CD4-positive, alpha-beta T cell treated with Interleukin-17A for 1 hour (primary cell): ENCODE results near the gene SUSD5.
A peak's percentile ranks its signal among the peaks of the same experiment; 100 is the strongest.
"Not testable (repeated sequence)": the region's sequence is repeated elsewhere in the genome, so short reads cannot be mapped to it uniquely, and the experiment has no call there.

ENCODE experiments used
- DNase-seq: peaks from one replicate; pipeline ENCODE4 v3.0.0-alpha.2; 2020

SUSD5 gene

DNA sequence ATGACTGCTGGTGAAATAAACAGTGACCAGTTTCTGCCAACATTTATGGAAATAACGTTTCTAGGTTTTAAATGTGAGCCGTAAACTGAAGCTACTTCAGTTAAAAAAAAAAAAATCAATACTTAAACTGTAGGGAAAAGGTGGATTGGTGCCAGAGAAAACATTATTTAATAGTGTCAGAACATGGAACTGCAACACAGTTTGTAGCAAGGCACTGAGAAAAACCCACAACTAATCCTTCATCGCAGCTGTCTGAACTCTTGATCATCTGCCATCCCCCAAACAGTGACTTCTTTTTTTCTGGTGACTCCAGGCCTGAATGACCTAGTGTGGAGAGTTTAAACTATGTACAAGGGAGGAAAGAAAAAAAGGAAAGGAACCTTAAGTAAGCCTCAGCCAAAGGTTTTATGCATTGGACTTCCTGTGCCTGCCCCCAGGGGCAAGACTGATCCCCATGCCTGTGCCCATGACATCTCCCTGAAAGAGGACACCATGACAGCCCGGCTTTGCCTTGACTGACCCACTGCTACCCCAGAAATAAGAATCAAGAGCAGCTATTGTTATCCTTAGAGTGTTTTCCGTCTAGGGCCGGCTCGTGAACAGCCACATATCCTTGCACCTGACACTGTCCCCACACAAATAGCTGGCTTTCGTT is 71.7 kb downstream of the SUSD5 start:
- no peak for DNase-seq

DNA sequence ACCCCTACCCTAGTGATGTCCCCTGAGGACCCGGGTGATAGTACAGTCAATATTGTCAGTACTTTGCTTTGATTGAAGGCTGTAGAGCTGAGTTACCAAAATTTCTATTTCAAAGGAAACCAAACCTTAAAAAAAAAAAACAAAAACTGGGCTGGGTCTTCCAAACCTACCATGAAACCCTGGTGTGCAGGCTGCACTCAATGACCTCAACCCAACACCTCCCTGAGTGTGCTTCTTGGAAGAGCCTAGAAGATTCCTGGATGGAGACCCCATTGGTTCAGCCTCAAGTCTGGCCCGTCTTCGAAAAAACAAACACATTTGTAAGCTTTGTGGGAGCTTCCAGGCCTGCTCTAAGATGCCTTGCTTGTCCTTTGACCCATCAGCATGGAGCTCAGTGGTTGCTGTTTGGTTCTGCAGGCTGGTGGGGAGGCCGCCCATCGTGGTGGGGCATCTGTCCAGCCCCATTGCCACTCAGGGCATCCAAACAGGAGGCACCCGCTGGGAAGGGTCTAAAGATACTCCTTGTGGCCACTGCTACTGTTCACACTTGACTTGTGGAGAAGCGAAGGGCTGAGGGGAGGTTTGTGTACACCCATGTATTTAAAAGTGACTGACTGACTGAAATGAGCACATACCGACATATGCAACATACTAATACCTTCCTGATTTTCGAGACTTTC is 72.6 kb downstream of the SUSD5 start:
- no peak for DNase-seq

DNA sequence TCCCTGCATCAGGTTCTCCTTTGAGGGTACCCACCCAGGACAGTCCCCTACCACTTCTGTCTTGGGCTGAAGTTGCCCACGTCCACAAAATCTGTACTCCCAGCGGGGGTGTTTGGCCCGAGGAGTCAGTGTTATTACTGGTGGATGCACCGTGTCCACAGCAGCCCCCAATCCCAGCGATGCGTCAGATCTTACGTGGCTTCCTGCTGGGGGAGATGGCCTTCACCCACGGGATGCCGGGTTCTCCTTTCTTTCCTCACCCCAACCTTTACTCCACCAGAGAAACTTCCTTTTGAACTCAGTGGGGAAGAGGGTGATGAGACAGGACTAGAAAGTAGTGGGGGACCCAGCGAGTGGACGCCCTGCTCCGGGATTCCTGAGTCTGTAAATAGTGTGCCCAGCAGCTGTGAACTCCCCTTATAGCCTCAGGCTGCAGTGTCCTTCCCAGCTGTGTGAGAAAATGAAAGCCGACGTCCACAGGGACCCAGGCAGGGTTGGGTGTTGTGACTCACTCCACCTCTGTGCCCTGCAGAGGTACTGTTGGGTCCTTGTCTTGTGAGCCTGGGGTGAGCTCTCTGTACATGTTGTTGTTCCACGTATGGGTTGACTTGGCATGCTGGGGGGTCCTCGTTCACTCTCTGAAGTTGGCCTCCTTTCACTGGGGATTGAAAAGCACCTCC is 73.2 kb downstream of the SUSD5 start:
- DNase-seq, result no peak

DNA sequence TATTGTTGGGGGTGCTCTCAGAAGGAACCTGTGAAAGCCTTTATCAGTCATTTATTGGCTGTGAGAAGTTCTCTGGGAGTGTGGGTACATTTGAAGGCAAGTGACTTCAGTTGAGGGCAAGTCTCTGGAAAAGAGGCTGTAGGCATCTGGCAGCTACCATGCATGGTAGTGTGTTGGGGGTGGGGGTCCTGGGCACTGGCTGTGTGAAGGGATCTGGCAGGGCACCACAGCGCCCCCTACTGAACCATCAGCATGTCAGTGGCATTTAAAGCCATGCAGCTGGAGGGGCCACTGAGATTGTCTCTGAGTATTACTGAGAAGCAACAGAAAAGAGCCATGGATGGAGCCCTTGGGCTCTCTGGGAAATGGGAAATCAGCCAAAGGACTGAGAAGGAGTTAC is 74.2 kb downstream of the SUSD5 start:
- DNase-seq, result peak; percentile 21

DNA sequence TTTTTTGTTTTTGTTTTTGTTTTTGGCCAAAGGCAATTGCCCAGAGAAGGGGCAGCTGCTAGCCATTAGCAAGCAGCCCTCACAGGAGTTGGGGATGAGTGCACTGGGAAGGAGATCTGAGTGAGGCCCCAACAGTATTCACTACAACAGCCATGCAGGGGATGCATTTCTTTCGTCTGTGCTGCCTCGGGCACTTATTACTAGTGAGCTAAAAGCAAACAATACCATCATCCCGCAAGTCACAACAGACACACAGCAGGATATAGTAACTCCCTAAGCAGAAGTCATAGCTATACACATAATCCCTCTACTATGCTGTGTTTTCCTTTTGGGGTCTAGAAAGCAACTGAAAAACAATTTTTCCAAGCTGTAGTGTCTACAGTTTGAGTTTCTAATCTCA is 77.6 kb downstream of the SUSD5 start:
- DNase-seq, result no peak

DNA sequence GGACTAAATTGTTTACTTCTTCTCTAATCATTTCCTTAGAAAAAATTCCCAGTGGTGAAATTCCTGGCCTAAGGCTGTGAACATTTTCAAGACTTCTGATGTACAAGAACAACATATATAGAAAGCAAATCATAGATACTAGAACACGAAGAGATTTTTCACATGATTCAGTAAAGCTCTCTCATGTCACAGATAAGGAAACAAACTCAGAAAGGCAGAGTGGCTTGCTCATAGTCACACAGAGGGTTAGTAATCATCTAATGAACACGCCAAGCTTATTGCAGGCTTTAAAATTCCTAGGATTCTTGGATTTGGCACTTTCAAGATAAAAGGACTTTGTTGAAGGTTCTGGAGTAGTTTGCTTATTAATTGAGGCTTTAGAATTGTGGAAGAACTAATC is 78.6 kb downstream of the SUSD5 start:
- DNase-seq, result no peak

DNA sequence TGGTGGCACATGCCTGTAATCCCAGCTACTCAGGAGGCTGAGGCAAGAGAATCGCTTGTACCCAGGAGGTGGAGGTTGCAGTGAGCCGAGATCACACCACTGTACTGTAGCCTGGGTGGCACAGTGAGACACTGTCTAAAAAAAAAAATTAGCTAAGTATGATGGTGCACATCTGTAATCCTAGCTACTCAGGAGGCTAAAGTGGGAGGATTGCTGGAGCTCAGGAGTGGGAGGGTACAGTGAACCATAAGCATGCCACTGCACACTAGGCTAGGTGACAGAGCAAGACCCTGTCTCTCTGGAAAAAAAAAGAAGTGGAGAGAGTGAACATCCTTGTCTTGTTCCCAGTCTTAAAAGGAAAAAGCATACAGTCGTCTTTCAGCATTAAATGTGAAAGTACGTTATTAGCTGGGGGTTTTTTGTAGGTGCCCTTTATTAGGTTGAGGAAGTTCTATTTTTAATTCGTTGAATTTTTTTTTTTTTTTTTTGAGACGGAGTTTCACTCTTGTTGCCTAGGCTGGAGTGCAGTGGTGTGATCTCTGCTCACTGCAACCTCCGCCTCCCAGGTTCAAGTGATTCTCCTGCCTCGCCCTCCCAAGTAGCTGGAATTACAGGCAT is 79.5 kb downstream of the SUSD5 start:
- DNase-seq, result not testable (repeated sequence)

DNA sequence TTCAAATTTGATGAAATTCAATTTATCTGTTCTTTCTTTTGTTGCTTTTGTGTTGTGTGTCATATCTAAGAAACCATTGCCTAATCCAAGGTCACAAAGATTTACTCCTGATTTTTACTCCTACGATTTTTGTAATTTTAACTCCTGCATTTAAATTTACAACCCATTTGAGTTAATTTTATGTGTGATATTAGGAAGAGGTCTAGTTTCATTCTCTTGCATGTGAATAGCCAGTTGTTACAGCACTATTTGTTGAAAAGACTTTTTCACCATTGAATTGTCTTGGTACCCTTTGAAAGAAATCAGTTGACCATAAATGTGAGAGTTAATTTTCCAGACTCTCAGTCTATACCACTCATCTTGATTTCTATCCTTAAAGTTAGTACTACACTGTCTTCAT is 80.9 kb downstream of the SUSD5 start:
- DNase-seq, result no peak

DNA sequence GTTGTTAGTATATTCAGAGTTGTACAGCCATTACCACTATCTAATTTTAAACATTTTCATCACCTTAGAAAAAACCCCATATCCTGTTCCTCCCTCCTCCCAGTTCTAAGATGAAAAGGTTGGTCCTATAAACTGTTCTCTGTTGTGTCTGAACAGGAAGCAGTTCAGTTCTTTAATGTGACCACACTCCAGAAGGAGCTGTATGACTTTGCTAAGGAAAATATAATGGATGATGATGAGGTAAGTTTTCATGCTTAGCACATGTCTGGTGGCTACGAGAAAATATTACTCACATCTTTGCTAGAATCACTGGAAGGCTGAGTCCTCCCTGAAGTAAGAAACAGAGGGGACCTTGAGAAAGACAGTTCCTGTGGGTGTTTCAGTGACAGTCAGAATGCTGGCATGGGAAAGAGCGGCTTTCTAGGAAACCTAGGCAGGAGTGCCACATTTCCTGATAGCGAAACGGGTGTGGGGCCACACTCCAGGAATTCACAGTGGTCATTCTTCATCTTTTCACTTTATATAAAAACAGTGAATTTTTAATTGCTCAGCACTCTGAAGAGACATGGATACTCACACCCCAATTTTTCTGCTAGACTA is 84.5 kb downstream of the SUSD5 start:
- no peak for DNase-seq

DNA sequence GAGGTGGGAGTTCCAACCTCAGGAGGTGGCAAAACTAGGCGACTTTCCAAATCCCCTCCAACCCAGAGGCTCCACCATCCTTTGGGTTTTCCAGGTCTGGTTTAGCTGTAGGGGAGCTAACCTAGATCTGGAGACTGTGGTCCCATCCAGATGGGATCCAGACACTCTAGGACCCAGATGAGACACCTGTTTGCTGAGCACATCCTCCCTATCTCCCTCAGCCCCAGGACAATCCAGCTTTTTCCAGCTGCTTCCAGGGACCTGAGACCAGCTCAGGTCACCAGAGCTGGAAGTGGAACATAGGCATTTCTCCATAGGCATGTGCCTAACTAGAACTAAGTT is 86.6 kb downstream of the SUSD5 start:
- DNase-seq, result no peak

DNA sequence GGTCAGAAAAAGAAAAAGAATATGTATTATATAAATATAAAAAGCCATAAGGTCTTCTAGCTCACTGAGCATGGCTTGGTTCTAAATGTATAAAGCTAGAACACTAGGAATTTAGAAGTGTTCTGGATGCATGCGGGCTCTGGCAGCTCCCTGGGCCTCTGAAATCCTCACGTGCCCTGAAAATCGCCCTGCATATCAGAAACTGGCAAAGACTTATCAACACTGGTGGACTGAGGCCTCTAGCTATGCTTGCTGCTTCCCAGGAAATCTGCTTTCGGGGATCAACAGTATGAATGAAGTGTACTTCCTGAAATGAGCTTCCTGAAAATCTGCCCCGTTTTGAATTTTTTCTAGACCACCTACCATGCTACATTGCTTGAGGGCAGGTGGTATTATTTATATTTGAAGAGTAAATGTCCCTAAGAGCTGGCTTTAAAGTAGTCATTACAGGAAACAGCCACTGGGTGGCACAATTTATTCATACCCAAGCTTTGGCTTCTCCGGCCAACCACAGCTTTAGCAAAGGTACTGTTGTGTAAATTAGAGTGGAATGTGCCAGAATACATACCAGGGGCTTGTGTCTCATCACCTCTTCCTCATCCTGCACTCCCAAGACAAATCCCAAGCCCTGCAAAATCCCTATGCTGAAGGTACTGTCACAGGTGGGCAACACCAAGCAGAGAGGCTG is 87.1 kb downstream of the SUSD5 start:
- DNase-seq, result peak; percentile 57

DNA sequence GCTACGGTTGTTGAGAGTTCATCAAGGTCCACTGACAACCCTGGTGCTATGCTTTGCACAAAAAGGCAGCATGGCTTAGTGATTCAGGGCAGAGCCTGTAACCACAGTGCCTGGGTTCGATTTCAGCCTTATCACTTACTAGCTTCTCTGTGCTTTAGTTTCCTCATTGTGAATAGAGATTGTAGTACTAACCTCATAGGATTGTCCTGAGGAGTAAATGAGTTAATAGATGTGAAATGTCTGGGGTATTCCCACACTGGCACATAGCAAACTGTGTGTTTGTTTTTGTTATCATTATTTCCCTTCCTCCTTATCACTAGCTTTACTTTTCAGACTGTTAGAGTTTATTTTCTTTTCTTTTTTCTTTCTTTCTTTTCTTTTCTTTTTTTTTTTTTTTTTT is 88.5 kb downstream of the SUSD5 start:
- no peak for DNase-seq

DNA sequence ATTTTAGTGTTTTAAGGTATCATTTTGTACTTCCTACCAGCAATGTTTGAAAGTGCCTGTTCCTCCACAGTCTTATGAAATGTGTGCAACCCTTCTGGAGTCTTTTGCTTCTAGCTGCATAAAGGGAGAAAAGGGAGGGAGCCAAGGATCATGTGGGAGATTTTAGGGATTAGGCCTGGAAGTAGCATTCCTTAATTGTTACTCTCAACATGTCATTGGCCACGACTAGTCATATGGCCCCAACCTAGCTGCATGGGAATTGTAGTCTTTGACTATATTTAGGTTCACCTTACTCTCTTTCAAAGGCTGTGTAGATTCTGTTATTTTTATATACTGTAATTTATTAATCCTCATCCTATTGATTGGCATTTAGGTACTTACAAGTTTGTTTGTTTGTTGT is 89.9 kb downstream of the SUSD5 start:
- no peak for DNase-seq

DNA sequence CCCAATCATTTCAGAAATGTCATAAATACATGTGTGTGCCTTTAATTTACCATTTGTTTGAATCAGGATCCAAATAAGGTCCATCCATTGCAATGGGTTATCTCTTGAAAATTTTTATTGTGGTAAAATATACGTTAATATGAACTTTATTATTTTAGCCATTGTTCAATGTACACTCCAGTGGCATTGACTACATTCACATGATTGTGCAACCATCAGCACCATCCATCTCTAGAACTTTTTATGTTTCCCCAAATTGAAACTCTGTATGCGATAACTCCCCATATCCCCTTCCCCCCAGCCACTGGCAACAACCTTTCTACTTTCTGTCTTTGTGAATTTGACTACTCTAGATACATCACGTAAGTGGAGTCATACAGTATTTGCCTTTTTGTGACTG is 92.8 kb downstream of the SUSD5 start:
- no peak for DNase-seq

DNA sequence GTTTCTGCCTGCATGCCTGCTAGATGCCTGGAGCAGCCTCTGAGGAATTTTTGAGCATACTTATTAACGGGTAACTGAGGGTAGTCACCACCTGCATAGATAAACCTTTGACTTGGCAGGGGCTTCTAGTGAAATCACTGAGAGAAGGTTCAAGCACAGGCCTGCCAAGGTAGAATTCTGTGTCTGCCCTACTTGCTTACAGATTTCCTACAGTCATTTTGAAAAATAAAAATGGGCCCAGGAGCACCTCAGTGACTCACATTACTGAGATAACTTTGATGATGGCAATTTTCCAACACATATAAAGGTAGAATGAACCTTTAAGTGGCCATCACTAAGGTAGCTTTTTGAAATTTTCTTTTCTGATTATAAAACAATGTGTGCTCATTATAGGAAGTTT is 94.0 kb downstream of the SUSD5 start:
- DNase-seq, result no peak

DNA sequence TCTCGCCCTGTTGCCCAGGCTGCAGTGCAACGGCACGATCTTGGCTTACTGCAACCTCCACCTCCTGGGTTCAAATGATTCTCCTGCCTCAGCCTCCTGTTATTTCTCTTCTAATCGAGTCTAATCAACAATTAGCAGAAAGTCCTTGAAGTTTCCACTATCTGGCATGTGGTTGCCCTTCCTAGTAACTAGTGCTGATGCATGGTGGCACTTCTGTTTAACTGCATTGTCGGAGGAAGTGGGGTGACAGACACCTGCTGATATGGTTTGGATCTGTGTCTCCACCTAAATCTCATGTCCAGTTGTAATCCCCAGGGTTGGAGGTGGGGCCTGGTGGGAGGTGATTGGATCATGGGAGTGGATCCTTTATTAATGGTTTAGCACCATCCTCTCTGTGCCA is 95.6 kb downstream of the SUSD5 start:
- DNase-seq, result no peak

DNA sequence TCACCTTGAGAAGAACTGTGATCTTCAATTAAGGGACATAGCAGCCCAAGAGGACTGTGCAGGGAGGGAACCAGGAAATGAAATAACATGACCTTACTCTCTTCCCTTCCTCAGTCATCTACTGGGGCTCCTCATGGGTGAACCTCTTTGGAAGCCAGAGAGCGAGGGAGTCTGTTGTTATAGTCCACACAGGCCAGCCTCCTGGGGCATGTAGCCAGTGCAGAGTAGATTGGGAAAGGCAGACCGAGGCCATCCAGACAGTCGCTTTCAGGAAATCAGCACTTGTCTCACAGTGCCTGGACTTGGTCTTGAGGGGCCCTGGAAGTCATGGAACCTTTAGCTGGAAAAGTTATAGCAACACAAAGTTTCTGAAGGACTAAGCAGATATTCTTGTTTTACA is 98.7 kb downstream of the SUSD5 start:
- no peak for DNase-seq

DNA sequence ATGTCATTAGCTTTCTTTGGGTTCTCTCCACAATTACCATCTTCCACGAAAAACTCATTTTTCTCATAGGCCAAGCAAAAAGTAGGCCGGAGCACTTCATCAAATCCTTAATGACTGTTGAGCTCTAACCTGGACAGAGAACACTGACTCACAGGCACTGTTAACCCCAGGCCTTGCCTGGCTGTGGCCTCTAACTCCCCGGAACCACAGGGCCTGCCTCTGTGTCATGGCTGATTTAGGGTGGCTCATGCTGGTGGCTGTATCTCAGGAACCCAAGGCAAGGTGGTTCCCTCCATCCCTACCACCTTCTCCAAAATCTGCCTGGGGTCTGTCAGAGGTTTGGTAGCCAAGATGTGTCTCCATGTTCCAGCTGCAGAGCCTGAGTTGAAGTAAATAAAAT is 101.1 kb downstream of the SUSD5 start:
- no peak for DNase-seq

DNA sequence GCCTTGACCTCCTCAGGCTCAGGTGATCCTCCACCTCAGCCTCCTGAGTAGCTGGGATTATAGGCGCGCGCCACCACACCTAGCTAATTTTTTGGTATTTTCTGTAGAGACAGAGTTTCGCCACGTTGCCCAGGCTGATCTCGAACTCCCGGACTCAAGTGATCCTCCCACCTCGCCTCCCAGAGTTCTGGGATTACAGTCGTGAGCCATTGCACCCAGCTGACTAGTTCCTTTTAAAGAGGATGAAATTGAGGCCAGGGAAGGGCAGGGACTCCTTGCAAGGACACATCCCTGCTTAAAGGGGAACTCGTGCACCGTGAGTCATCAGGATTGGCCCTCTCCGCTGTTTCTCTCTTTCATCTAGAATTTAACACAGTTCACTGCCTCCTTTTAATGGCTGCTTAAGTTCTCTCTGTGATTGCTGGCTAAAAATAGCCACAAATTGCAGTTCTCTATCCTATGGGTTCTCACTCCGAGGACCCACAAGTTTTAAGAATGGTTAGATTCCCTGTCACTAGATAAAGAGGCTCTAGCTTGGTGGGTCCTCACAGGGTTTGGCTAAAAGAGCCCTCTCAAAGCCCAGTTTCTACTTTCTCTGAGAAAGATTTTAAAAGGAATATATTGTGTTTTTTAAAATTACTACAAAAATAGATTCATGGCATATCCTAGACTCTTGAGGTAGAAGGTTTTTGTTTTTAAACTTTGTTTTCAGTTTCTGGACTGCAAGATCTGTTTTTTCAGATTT is 103.4 kb downstream of the SUSD5 start:
- peak; percentile 31 for DNase-seq

DNA sequence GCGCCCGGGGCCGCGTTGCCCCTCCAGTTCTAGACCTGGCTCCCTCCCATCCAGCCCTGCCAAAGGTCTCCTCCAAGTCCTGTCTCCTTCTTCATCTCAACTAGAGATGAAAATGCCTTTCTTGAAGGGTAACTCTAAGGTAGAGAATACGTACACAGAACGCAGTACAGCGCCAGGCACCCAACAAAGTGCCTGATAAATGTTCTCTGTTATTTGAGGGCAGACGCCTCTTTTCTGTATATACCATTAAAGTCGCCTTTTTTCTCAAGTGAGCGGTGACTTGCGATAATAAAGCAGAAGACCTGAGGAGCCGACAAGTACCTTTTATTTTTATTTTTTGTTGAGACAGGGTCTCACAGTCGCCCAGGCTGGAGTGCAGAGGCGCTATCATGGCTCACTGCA is 104.0 kb downstream of the SUSD5 start:
- no peak for DNase-seq

DNA sequence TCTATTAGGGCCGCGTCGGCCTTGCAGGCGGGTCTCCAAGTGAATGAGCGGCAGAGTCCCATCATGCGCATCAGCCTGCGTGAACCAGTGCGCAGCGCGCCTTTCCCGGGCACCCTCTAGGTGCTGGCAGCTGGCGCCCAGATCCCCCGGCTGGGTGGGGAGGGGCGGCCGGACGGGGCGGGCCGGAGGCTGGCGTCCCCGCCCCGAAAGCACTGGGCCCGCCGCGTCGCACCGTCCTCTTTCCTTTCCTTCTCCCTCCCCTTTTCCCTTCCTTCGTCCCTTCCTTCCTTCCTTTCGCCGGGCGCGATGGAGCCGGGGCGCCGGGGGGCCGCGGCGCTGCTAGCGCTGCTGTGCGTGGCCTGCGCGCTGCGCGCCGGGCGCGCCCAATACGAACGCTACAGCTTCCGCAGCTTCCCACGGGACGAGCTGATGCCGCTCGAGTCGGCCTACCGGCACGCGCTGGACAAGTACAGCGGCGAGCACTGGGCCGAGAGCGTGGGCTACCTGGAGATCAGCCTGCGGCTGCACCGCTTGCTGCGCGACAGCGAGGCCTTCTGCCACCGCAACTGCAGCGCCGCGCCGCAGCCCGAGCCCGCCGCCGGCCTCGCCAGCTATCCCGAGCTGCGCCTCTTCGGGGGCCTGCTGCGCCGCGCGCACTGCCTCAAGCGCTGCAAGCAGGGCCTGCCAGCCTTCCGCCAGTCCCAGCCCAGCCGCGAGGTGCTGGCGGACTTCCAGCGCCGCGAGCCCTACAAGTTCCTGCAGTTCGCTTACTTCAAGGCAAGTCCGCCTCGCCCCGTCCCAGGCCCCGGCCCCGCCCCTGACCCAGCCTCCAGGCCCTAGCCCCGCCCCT is 104.6 kb downstream of the SUSD5 start, which contains the start of gene CRTAP:
TSS of gene CRTAP (plus strand) at position 243 of the 850 bp plus-strand sequence. CDS start at position 307, 64 bp downstream.
- peak; percentile 90 for DNase-seq
